H1 (cell line): ENCODE measurements around the gene SPRR1A. TPM values are rescaled to one million over a fixed set of nuclear protein-coding genes. Genes with fewer than 3 reads are reported as not detected.

Experiments used
- CTCF ChIA-PET: fragments of 300-600 bp; sonication (Branson Sonifier 250); formaldehyde crosslinking; loops from one replicate; lab custom pipeline; 2021; ENCODE audit not compliant: partially characterized antibody; lab: Charles Lee
- POLR2A ChIA-PET: fragments of 300-600 bp; sonication (Branson Sonifier 250); formaldehyde crosslinking; loops from one replicate; lab custom pipeline; 2021; ENCODE audit warnings: inconsistent platforms; ENCODE audit not compliant: partially characterized antibody; lab: Charles Lee
- DNase-seq, 2 experiments: peaks; one replicate each; pipeline versions ENCODE4 v3.0.0 to v3.0.0-alpha.2; 2010 to 2022; ENCODE audit warnings: low spot score in 2 of 2, low read depth in 1 of 2, mixed read lengths in 1 of 2
- FAIRE-seq: peaks from 2 replicates; lab custom pipeline; 2011; peaks lifted over from hg19 to GRCh38; lab: Jason Lieb, UNC
- H2AFZ ChIP-seq: 2 replicates; pipeline ENCODE4 v1.8.1; 2012; ENCODE audit warnings: low read length, inconsistent platforms
- H2AK5ac ChIP-seq: 2 replicates; pipeline ENCODE4 v1.6.1; 2013; ENCODE audit warnings: low read depth, low read length
- H2BK120ac ChIP-seq: replicated peaks from 2 replicates; pipeline ENCODE3; 2013; ENCODE audit warnings: low read depth, low read length, inconsistent platforms
- H2BK12ac ChIP-seq: 2 replicates; pipeline ENCODE4 v1.6.1; 2013; ENCODE audit warnings: low read depth, low read length
- H2BK15ac ChIP-seq: 2 replicates; pipeline ENCODE4 v1.6.1; 2013; ENCODE audit warnings: low read length
- H2BK20ac ChIP-seq: 2 replicates; pipeline ENCODE4 v1.6.1; 2013; ENCODE audit warnings: low read length
- H2BK5ac ChIP-seq: 2 replicates; pipeline ENCODE4 v1.6.1; 2013; ENCODE audit warnings: low read depth, low read length
- H3K14ac ChIP-seq: 2 replicates; pipeline ENCODE4 v1.6.1; 2013; ENCODE audit warnings: inconsistent platforms; ENCODE audit not compliant: insufficient read length
- H3K18ac ChIP-seq: 2 replicates; pipeline ENCODE4 v1.6.1; 2013; ENCODE audit warnings: low read length; ENCODE audit errors: extremely low read depth
- H3K23ac ChIP-seq: 2 replicates; pipeline ENCODE4 v1.6.1; 2013; ENCODE audit warnings: inconsistent platforms; ENCODE audit not compliant: insufficient read length
- H3K23me2 ChIP-seq: 2 replicates; pipeline ENCODE4 v1.6.1; 2013; ENCODE audit warnings: low read depth, low read length
- H3K27ac ChIP-seq: 2 replicates; pipeline ENCODE4 v1.6.1; 2011; ENCODE audit warnings: low read depth, low read length, inconsistent platforms
- H3K27me3 ChIP-seq, 4 experiments: replicated peaks in 1 of 4; 1 replicate in 1 of 4; 2 replicates in 3 of 4; pipeline versions ENCODE4 v1.6.1 to v1.8.1; 2011 to 2013; ENCODE audit warnings: low read length in 3 of 4, mild to moderate bottlenecking in 3 of 4, inconsistent platforms in 2 of 4, mixed read lengths in 2 of 4, moderate library complexity in 1 of 4; ENCODE audit not compliant: control insufficient read depth in 3 of 4, insufficient read depth in 3 of 4; ENCODE audit errors: extremely low read depth in 1 of 4
- H3K36me3 ChIP-seq, 4 experiments: 2 replicates each; pipeline versions ENCODE4 v1.6.1 to v1.8.1; 2011 to 2013; ENCODE audit warnings: mild to moderate bottlenecking in 4 of 4, low read length in 3 of 4, moderate library complexity in 2 of 4, control low read depth in 1 of 4, inconsistent platforms in 1 of 4; ENCODE audit not compliant: insufficient read depth in 4 of 4, control insufficient read depth in 2 of 4
- H3K4ac ChIP-seq: replicated peaks from 2 replicates; pipeline ENCODE3; 2013; ENCODE audit warnings: low read length, low read depth, mixed read lengths, inconsistent platforms; ENCODE audit not compliant: insufficient read length
- H3K4me1 ChIP-seq, 4 experiments: replicated peaks in 1 of 4; 1 replicate in 1 of 4; 2 replicates in 3 of 4; pipeline versions ENCODE4 v1.6.1 to v1.8.1; 2011 to 2013; ENCODE audit warnings: low read length in 3 of 4, inconsistent platforms in 2 of 4, mixed read lengths in 1 of 4; ENCODE audit not compliant: insufficient read depth in 4 of 4, control insufficient read depth in 3 of 4
- H3K4me2 ChIP-seq, 2 experiments: 2 replicates each; pipeline versions ENCODE4 v1.6.1 to v1.8.1; 2011 to 2013; ENCODE audit warnings: low read depth in 2 of 2, low read length in 2 of 2, control low read depth in 1 of 2, inconsistent platforms in 1 of 2, mild to moderate bottlenecking in 1 of 2; ENCODE audit not compliant: insufficient read depth in 1 of 2
- H3K4me3 ChIP-seq, 4 experiments: fragments of 200-600, 300-600 bp in 1 of 4; sonication (generic), shearing (Covaris generic), sonication (Bioruptor Twin) in 1 of 4; 2 replicates each; pipeline versions ENCODE4 v1.5.1 to v1.8.1; 2011 to 2016; ENCODE audit warnings: low read length in 4 of 4, low read depth in 3 of 4, control low read depth in 2 of 4, inconsistent platforms in 2 of 4, mild to moderate bottlenecking in 2 of 4, mixed read lengths in 1 of 4, moderate library complexity in 1 of 4; ENCODE audit not compliant: insufficient read depth in 2 of 4; ENCODE audit errors: extremely low read depth in 1 of 4
- H3K56ac ChIP-seq: replicated peaks from 2 replicates; pipeline ENCODE3; 2013; ENCODE audit warnings: low read depth, mild to moderate bottlenecking, mixed read lengths, low read length, inconsistent platforms; ENCODE audit not compliant: insufficient read length
- H3K79me1 ChIP-seq: 2 replicates; pipeline ENCODE4 v1.6.1; 2013; ENCODE audit warnings: low read depth, low read length, control low read depth
- H3K79me2 ChIP-seq, 2 experiments: 2 replicates each; pipeline versions ENCODE4 v1.6.1 to v1.8.1; 2012 to 2013; ENCODE audit warnings: low read length in 2 of 2, mild to moderate bottlenecking in 2 of 2, inconsistent platforms in 1 of 2; ENCODE audit not compliant: insufficient read depth in 2 of 2, control insufficient read depth in 1 of 2
- H3K9ac ChIP-seq, 4 experiments: replicated peaks in 1 of 4; 1 replicate in 1 of 4; 2 replicates in 3 of 4; pipeline versions ENCODE4 v1.6.1 to v1.8.1; 2011 to 2013; ENCODE audit warnings: low read depth in 3 of 4, low read length in 3 of 4, control low read depth in 2 of 4, mild to moderate bottlenecking in 2 of 4, moderate library complexity in 2 of 4, inconsistent platforms in 1 of 4; ENCODE audit errors: extremely low read depth in 1 of 4
- H3K9me3 ChIP-seq, 2 experiments: 2 replicates each; pipeline versions ENCODE4 v1.6.1 to v1.8.1; 2012 to 2013; ENCODE audit warnings: mild to moderate bottlenecking in 2 of 2, moderate library complexity in 2 of 2, control low read depth in 1 of 2, inconsistent platforms in 1 of 2, low read depth in 1 of 2, low read length in 1 of 2, mixed read lengths in 1 of 2; ENCODE audit not compliant: insufficient read depth in 2 of 2
- H4K20me1 ChIP-seq, 2 experiments: replicated peaks in 1 of 2; 2 replicates each; pipeline versions ENCODE3 to v1.8.1; 2011 to 2013; ENCODE audit warnings: inconsistent platforms in 2 of 2, low read length in 2 of 2, mild to moderate bottlenecking in 1 of 2; ENCODE audit not compliant: insufficient read depth in 2 of 2, control insufficient read depth in 1 of 2
- H4K5ac ChIP-seq: 2 replicates; pipeline ENCODE4 v1.6.1; 2013; ENCODE audit warnings: low read length, low read depth, mixed read lengths, inconsistent platforms; ENCODE audit not compliant: insufficient read length
- H4K8ac ChIP-seq: 2 replicates; pipeline ENCODE4 v1.8.0; 2013; ENCODE audit warnings: mild to moderate bottlenecking, moderate library complexity, low read length, inconsistent platforms; ENCODE audit not compliant: insufficient read depth; ENCODE audit errors: extremely low read depth
- H4K91ac ChIP-seq: replicated peaks from 2 replicates; pipeline ENCODE3; 2013; ENCODE audit warnings: low read length, mixed read lengths, inconsistent platforms; ENCODE audit not compliant: insufficient read length
- EP300 ChIP-seq, 2 experiments: IDR thresholded peaks; 1 replicate in 1 of 2; 2 replicates in 1 of 2; pipeline ENCODE4 v1.6.1; 2011 to 2012; ENCODE audit warnings: low read depth in 2 of 2, low read length in 2 of 2, mild to moderate bottlenecking in 2 of 2, borderline replicate concordance in 1 of 2, inconsistent platforms in 1 of 2, moderate library complexity in 1 of 2
- GTF2F1 ChIP-seq: IDR thresholded peaks from 2 replicates; pipeline ENCODE4 v1.6.1; 2012; ENCODE audit warnings: low read depth, low read length, improper control_type of control experiment, borderline replicate concordance
- JUND ChIP-seq: IDR thresholded peaks from 2 replicates; pipeline ENCODE4 v1.6.1; 2011; ENCODE audit warnings: mild to moderate bottlenecking, improper control_type of control experiment, low read length
- RFX5 ChIP-seq: IDR thresholded peaks from 2 replicates; pipeline ENCODE4 v1.6.1; 2011; ENCODE audit warnings: low read depth, low read length, improper control_type of control experiment, borderline replicate concordance
- ZNF274 ChIP-seq: IDR thresholded peaks from 2 replicates; pipeline ENCODE4 v1.7.0; 2012; ENCODE audit warnings: low read length, borderline replicate concordance; ENCODE audit errors: extremely low read depth
- WGBS, 2 experiments: shearing (Covaris generic) in 1 of 2; methylation state at CpG; one replicate each; pipeline versions ENCODE4 v1.1.6 to v1.1.7; 2013 to 2015; ENCODE audit warnings: low lambda C conversion rate in 2 of 2, mixed read lengths in 2 of 2, inconsistent platforms in 1 of 2, low coverage in 1 of 2, missing lambda C conversion rate in 1 of 2; ENCODE audit not compliant: insufficient replicate concordance in 2 of 2, insufficient coverage in 1 of 2, insufficient read length in 1 of 2; ENCODE audit errors: extremely low coverage in 1 of 2, missing lambda C conversion rate in 1 of 2; 5-methylcytosine and 5-hydroxymethylcytosine counted together
- polyA plus RNA-seq, 7 experiments: library from polyadenylated mRNA; depleted of rRNA in 3 of 7; stranded (reverse) in 5 of 7; unstranded in 2 of 7; fragments of >200 nt in 5 of 7; fragments of 200-250 nt in 2 of 7; gene quantifications; 1 replicate in 5 of 7; 2 replicates in 1 of 7; 4 replicates in 1 of 7; pipeline versions ENCODE4 v1.2.1 to v1.2.3, GENCODE V29; 2011 to 2013; ENCODE audit warnings: missing spikeins in 2 of 7, mixed read lengths in 2 of 7
- total RNA-seq: library from RNA; stranded (reverse); fragmentation: NEBNext Ultra II Directional; extraction: Animal tissue kit (Norgen Biotek cat#: 25700); gene quantifications from 2 replicates; pipeline ENCODE4 v1.2.1, GENCODE V29; 2021

Gene SPRR1A
- total and polyA plus RNA-seq, 2 of the 8 experiments (the other 6 are each of a cell fraction or from before 2014, with no cell fraction given) = not detected

- Histone ChIP-seq H4K20me1 (no peaks in the 10 kb centered on the region), H2AK5ac (no peak overlapping the region), H2BK12ac (no peak overlapping the region), H2BK120ac (no peak overlapping the region), H3K27me3 (no peaks in the 10 kb centered on the region), H4K5ac (no peak overlapping the region), H3K4ac (no peak overlapping the region), H2BK5ac (no peak overlapping the region), H2BK20ac (no peak overlapping the region), H3K23ac (no peak overlapping the region), H3K9me3 (no peaks in the 10 kb centered on the region), H3K79me1 (no peaks in the 10 kb centered on the region), H3K9ac (no peak overlapping the region), H2AFZ (no peak overlapping the region), H3K4me1 (no peaks in the 10 kb centered on the region), H3K36me3 (no peaks in the 10 kb centered on the region), H3K27ac (no peak overlapping the region), H3K4me2 (no peak overlapping the region), H4K8ac (no peak overlapping the region), H3K56ac (no peak overlapping the region), H3K23me2 (no peaks in the 10 kb centered on the region), H2BK15ac (no peak overlapping the region), H3K79me2 (no peaks in the 10 kb centered on the region), H3K18ac (no peak overlapping the region), H3K4me3 (no peak overlapping the region), H3K14ac (no peak overlapping the region), H4K91ac (no peak overlapping the region)
- ChIA-PET POLR2A (no interaction called here), CTCF (interaction anchor here (2.0 to 7.9 kb wide), 2 partner anchors 225 to 256 kb away, joined by 5 to 114 read pairs; no protein-coding TSS in a partner anchor)
- DNase-seq = no peak
- TF ChIP-seq RFX5 (no peak), ZNF274 (no peak), JUND (no peak), EP300 (IDR thresholded peaks at IDR 0.05; ENCODE audit: borderline replicate concordance in 1 of 2, low read depth in 2 of 2, low read length in 2 of 2) (no peak), GTF2F1 (no peak)
- no peak for FAIRE-seq
- WGBS, 2 experiments = 91% methylated on average over 4 of the region's 4 CpGs; no CpG with 5 or more reads in 1 of the 2 experiments
These were observed 18.0 kb upstream of the SPRR1A start for GRCh38 chr1:152965853-152966252.
